GM19193 (cell line): ENCODE measurements around the gene TMEM163.

Experiments
- POLR2A ChIP-seq: IDR thresholded peaks from 4 replicates; pipeline ENCODE4 v1.6.1; 2011; ENCODE audit not compliant: insufficient read depth, insufficient read length; ENCODE audit errors: extremely low read depth

Gene TMEM163

DNA sequence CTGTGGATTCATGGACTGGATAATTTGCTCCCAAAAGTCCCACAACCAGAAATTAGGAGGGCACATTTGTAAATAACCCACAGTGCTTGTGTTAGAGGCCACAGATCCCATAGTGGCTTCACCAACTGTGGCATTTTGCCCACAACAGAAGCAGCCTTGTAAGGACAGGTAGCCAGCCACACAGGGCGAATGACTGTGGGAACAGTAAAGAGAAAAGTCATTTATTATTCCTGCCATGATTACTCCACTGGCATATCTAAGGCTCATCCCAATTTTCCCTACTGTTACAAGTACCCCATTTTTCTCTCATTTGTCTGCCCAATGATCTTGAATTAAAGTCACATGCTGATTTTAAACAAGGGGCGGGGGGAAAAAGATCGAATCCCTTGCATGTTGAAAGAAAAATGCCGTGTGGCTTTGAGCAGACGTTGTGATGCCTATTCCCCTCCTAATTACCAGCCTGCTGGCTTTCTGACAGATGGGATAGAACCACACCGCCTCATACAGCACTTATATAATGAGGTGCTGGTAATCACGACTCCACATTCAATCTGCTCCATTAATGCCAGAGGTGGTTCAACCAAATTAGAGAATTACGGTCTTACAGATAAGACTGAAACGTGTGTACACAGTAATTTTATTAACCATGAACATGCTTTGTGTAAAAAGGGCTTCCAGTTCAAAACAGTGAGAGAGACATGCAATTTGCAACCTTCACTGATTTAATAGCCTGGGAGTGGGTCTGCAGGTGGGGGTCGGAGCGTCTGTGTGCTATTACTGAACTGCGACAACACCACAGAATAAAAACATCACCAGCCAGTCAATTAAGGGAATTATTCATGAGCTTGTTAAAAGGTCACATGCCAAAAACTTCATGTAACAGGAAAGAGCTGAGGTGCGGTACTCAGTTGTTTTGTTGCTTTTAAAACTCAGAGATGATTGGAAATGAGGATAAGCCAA lies 196.0 kb downstream of the TMEM163 start:
- no peak for TF ChIP-seq POLR2A

DNA sequence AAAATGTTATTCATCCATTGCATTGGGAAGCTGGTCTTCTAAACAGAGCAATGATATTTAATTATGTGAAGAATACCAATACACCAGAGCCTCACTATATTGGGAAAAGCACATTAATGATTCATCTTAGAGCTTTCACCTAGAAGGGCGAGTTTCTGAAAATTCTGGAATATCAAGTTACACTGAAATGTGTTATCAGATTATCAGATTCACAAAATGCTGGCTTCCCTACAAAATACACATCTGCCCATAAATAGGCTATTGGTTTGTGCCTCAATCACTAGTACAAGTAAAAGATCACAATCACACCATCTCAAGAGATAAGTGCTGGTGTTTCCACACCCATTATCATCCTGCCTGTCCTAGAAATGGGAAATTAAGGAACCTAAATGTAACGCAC lies 200.7 kb downstream of the TMEM163 start:
- no peak for TF ChIP-seq POLR2A

DNA sequence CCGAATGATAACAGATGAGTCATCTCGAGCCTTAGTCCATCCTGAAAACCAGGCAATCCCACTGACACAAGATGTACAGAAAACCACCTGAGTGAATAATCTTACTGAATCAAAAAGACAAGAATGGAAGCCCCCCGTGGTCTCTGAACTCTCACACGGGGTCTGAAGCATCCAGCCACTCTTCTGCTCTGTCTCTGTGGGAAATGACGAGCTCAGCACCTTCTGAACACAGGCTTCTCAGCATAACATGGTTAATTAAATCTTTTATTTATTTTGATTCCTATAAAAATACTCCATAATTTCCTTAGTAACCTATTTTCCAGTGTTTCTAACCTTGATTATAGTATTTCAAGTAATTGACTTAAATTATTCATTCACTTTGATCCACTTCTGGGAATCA lies 203.7 kb downstream of the TMEM163 start:
- TF ChIP-seq POLR2A, result no peak

DNA sequence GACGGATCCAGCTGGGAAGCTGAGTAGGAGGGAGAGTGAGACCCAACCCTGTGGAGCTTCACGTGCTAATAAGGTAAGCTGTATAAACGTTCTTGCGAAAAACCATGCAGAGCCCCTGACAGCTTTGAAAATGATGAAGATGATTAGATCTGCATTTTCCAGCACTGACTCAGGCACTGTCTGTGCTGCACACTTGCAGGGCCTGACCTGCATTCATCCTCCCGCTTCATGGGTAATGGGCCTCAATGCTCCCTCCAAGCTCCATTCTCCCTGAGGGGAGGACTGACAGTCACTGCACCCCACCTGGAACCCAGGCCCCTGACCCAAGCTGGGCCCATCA lies 205.4 kb downstream of the TMEM163 start:
- no peak for TF ChIP-seq POLR2A

DNA sequence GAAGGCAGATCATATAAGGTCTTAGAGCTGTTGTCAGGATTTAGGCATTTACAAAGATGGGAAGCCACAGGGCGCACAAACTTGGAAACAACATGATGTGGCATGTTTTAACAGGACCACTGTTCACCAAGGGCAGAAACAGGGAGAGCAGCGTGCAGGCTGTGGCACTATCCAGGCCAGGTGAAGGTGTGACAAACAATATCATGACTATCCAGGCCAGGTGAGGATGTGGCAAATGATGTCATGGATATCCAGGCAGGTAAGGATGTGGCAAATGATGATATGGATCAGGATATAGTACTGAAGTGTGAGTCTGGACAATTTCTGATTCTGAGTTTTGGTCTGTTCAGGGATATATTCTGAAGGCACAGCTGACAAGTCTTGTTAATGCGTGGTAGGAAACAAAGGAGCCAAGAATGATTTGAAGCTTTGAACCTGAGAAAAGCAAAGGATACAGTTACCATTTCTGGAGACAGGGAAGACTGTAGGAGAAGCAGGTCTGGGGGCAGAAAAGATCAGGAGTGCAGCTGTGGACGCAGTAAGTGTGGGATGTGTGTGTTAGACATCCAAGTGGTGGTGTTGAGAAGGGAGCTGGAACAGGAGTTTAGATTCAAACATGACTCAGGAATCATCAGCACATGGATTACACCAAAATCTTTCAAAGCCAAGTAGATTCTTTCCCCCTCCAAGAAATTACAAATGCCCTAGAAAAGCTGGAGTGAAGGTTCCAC lies 205.9 kb downstream of the TMEM163 start:
- TF ChIP-seq POLR2A, result no peak

DNA sequence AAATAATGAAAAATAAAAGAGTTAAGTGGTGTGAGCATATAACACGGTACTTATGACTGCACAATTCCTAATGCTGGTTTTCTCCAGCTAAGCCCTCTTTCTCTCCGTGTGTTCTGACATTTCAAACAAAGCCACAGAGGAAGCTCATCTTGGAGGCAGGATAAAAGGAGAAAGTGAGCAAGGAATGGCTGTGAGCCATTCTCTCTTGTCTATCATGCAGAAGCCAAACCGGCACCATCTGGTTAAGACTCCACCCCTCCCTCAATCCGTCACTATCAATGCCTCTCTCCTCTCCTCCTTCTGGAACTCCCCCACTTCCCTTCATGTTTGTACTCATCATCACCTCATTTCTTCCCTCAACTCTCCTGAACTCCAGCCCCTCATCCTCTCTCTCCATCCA lies 210.4 kb downstream of the TMEM163 start:
- TF ChIP-seq POLR2A, result no peak

DNA sequence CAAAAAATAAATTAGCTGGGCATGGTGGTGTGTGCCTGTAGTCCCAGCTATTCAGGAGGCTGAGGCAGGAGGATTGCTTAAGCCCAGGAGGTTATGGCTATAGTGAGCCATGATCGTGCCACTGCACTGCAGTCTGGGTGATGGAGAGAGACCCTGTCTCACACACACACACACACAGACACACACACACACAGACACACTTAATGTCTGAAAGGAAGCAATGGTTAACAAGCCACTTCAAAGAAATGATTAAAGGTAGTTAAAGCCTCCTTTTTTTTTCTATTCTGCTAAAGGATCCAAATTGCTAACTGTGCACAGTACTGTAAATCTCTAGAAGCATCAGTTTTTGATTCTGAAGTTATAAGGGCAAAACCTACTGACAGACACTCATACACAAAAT lies 211.1 kb downstream of the TMEM163 start:
- TF ChIP-seq POLR2A, result no peak

DNA sequence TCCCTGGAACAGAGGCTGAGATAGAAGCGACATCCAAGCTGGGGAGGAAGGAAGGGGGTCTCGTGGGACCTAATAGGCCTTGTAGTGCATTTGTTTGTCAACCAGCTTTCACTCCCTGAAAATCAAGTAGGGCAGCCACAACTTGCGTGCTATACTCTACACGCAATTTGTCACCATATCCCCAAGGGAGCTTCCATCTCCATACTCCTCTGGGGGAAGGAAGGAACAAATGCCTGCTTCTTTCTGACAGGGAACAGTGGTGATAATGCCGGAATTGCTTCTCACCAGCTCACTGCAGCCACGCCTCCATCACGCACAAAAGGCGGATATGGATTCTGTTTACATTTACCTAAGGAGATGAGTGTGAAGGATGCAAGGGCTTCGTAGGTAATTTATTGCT lies 213.4 kb downstream of the TMEM163 start:
- no peak for TF ChIP-seq POLR2A

DNA sequence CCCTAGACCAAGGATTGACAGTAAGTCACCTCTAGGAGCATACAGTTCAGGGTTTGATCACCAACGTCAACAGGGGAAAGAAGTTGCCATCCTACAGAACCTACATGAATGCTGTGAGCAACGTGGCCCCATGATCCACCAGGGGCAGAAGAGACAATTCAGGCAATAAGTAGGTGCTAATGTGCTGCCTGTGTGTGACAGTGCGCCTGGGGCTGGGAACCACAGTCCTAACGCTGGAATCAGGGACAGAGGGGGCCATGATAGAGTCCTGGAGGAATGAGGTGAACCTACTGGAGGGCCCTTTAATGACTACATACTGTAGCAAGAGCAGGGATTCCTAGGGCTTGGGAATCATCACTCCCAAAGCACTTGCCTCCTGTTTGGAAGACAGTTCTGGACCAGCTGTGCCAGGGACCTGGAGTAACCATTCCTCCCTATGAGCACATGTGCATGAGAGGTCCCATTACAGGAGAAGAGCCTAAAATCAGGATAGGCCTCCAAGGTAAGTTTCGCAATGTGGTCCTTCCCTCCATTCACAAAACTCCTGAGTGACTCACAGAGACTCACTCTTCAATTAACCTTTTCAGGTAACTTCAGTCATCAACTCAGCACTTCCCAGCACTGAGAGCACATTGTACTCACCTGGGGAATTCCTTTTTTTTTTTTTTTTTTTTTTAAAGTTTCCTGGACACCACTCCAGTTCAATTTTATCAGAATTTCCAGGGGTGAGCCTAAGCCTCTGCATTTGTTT lies 214.0 kb downstream of the TMEM163 start:
- no peak for TF ChIP-seq POLR2A

DNA sequence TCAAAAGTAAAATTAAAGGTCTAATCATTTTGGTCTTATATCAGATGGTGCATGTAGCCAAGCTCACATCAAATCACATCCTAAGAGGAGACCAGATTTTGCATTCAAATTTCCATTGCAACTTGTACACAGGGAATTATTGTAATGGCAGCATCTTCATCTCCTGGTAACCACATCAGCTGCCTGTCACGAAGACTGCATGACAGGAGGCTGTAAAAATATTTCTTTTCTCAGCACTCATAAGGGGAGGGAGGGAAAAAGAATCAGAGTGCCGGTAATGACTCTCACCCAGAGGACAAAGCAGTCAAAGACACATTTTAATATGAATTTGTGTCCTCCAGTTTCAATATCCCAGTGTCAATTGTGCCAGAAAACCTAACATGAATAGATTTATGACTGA lies 216.7 kb downstream of the TMEM163 start:
- no peak for TF ChIP-seq POLR2A

DNA sequence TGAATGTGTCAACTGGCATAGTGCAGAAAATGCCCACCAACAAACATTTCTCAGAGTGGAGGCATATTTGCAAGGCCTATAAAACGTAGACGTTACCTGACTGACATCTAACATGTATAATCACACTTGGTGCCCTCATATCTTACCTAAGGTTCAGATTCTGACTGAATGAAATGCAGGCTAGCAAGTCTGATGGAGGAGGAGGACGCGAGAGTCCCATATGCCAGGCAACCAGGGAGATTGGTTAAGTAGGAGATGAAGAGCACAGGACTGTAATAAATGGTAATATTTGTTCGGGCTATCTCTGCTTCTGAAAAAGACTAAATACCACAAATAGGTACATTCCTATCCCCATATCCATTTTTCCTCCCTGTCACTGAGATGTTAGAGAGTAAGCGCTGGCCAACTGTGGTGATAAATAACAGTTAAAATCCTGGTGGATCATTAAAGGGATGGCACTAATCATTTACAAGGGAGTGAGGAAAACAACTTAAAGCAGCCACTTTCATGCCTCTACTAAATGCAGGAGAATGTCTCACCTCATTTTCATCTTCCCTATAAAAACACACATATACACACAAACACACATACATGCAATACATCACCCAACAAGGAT lies 217.2 kb downstream of the TMEM163 start:
- no peak for TF ChIP-seq POLR2A

DNA sequence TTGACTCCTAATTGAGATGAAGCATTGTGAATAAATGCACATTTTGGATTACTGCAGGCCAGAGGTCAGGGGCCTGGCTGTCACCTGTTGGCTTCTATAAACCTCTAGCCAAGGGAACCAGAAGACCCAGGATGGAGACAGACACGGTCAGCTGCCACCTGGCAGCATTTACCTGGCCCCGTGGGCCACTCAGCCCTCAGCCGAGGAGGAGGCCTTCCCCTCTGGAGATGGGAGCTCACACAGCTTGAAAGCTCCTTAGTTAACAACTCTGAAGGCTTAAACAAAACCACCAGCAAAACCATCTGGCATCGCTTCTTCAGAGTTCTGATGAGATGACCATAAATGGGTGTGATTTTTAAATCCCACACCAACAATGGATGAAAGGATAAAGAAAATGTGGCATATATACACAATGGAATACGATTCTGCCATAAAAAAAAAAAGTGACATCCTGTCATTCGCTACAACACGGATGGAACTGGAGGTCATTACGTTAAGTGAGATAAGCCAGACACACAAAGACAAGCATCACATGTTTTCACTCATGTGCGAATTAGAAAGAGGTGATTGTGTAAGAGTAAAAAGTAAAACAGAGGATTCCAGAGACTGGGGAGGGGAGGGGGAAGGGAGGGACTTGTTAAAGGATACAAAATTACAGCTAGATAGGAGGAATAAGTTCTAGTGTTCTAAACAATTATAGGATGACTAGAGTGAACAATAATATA lies 218.4 kb downstream of the TMEM163 start:
- no peak for TF ChIP-seq POLR2A

DNA sequence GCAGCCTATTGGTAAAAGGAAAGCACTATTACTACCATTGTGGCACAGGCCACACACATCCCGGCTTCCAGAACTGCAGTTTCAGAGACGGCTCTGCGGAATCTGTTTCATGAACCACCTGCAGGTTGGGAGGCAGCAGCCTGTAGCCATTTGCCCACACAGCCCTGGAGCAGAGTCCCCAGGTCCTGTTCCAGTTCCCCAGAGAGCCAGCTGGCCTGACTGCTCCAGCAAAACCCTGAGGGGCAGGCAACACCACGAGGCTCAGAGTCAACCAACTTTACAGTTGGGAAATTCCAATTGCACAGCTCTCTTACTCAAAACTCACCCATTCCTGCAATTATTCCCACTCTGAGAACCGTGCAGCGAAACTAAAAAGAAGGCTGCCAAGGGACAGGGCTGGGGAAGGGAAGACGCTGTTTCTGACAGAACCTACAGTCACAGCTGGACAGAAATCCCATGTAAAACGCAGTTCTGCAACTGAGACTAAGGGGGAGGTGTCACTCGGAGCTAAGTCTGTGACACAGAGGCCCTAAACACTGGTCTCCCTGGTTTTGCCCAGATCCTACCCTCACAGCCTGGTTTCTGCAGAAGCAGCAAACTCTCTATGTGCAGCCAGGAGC lies 219.4 kb downstream of the TMEM163 start:
- no peak for TF ChIP-seq POLR2A

DNA sequence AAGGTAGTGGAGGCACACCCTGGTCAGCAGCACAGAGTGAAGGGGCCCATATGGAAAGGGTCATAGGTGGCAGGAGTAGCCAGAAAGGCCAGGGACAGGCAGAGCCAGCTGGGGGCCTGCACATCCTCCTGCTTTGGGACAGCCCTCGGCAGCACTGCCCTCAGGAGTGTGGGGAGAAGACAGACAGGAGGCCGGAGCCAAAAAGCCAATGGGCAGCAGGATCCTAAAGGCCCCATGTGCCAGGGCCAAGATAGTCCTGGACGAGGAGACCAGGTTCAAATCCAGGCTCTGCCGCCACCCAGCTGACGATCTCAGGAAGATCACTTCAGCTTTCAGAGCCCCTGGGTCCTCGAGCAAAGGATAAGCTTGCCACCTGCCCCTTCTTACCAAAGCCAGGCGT lies 220.1 kb downstream of the TMEM163 start:
- TF ChIP-seq POLR2A, result no peak
